Fibroblast of lung (primary cell): ENCODE results near the gene NEFH. TPM values are rescaled to one million over a fixed set of nuclear protein-coding genes. Genes with fewer than 3 reads are reported as not detected.

Source experiments
- DNase-seq, 2 donors: peaks; one replicate each; pipeline versions ENCODE4 v3.0.0 to v3.0.0-alpha.2; 2010; ENCODE audit warnings: low read depth in 2 of 2
- H2AFZ ChIP-seq: 2 replicates; pipeline ENCODE4 v1.5.1; 2012; ENCODE audit warnings: low read length, control low read depth, inconsistent platforms
- H3K27ac ChIP-seq: 2 replicates; pipeline ENCODE4 v1.5.1; 2011; ENCODE audit warnings: low read length, control low read depth; ENCODE audit not compliant: insufficient read depth
- H3K27me3 ChIP-seq: 2 replicates; pipeline ENCODE4 v1.5.1; 2011; ENCODE audit warnings: mild to moderate bottlenecking, low read length; ENCODE audit not compliant: control insufficient read depth, insufficient read depth
- H3K36me3 ChIP-seq: 2 replicates; pipeline ENCODE4 v1.5.1; 2011; ENCODE audit warnings: low read length; ENCODE audit not compliant: control insufficient read depth, insufficient read depth
- H3K4me1 ChIP-seq: 2 replicates; pipeline ENCODE4 v1.5.1; 2011; ENCODE audit warnings: low read length; ENCODE audit not compliant: control insufficient read depth, insufficient read depth; ENCODE audit errors: extremely low read depth
- H3K4me2 ChIP-seq: 2 replicates; pipeline ENCODE4 v1.5.1; 2011; ENCODE audit warnings: low read length, control low read depth; ENCODE audit not compliant: insufficient read depth; ENCODE audit errors: extremely low read depth
- H3K4me3 ChIP-seq, 4 experiments: fragments of 200-600 bp in 1 of 4; sonication (generic) in 1 of 4; replicated peaks in 1 of 4; 2 replicates each; pipeline ENCODE4 v1.5.1; 2011 to 2016; ENCODE audit warnings: low read length in 4 of 4, low read depth in 3 of 4, mild to moderate bottlenecking in 3 of 4, control low read depth in 2 of 4, inconsistent platforms in 1 of 4, mixed read lengths in 1 of 4; ENCODE audit not compliant: insufficient read depth in 1 of 4; ENCODE audit errors: control extremely low read depth in 1 of 4
- H3K79me2 ChIP-seq: 2 replicates; pipeline ENCODE4 v1.5.1; 2012; ENCODE audit warnings: mild to moderate bottlenecking, low read length, inconsistent platforms; ENCODE audit not compliant: control insufficient read depth, insufficient read depth
- H3K9ac ChIP-seq: 2 replicates; pipeline ENCODE4 v1.5.1; 2011; ENCODE audit warnings: mild to moderate bottlenecking, low read length, control low read depth; ENCODE audit not compliant: insufficient read depth
- H3K9me3 ChIP-seq: 2 replicates; pipeline ENCODE4 v1.5.1; 2012; ENCODE audit warnings: low read depth, low read length; ENCODE audit not compliant: control insufficient read depth, insufficient read depth
- H4K20me1 ChIP-seq: 2 replicates; pipeline ENCODE4 v1.5.1; 2011; ENCODE audit warnings: low read length; ENCODE audit not compliant: control insufficient read depth, insufficient read depth; ENCODE audit errors: extremely low read depth
- CTCF ChIP-seq, 2 donors: IDR thresholded peaks in 1 of 2; conservative IDR thresholded peaks in 1 of 2; 1 replicate in 1 of 2; 2 replicates in 1 of 2; pipeline ENCODE4 v1.5.1; 2011 to 2012; ENCODE audit warnings: low read length in 2 of 2, control low read depth in 1 of 2, inconsistent platforms in 1 of 2, low read depth in 1 of 2, mild to moderate bottlenecking in 1 of 2
- EZH2 ChIP-seq: IDR thresholded peaks from 2 replicates; pipeline ENCODE4 v1.5.1; 2012; ENCODE audit warnings: low read length, control low read depth, mild to moderate bottlenecking; ENCODE audit errors: missing control alignments
- polyA plus RNA-seq, 2 donors: library from polyadenylated mRNA; depleted of rRNA in 1 of 2; stranded (reverse) in 1 of 2; unstranded in 1 of 2; fragments of >200 nt; gene quantifications; 2 replicates each; pipeline ENCODE4 v1.2.1, GENCODE V29; 2011 to 2012; ENCODE audit warnings: missing spikeins in 1 of 2
- total RNA-seq: library from RNA; depleted of rRNA; stranded (reverse); fragments of >200 nt; gene quantifications from 2 replicates; pipeline ENCODE4 v1.2.1, GENCODE V29; 2014

Gene NEFH
- total and polyA plus RNA-seq, 2 donors (not counting 1 experiment from before 2014, with no cell fraction given) = 0.17 to 0.37 TPM

- H4K20me1 ChIP-seq = no peaks in the 10 kb centered on the region
- DNase-seq = no peak
- no peak overlapping the region for H3K4me3 ChIP-seq
- H3K79me2 ChIP-seq = no peaks in the 10 kb centered on the region
- H3K27me3 ChIP-seq = no peaks in the 10 kb centered on the region
- no peak overlapping the region for H3K27ac ChIP-seq
- H3K4me2 ChIP-seq = no peak overlapping the region
- H3K9ac ChIP-seq = no peak overlapping the region
- H3K4me1 ChIP-seq = no peaks in the 10 kb centered on the region
- H3K9me3 ChIP-seq = no peaks in the 10 kb centered on the region
- no peak for TF ChIP-seq CTCF (conservative IDR thresholded peaks at IDR 0.05 in 1 of 2, IDR thresholded peaks at IDR 0.05 in 1 of 2; ENCODE audit: low read depth in 1 of 2, low read length in 2 of 2)
- TF ChIP-seq EZH2 = no peak
- no peaks in the 10 kb centered on the region for H3K36me3 ChIP-seq
- H2AFZ ChIP-seq = no peak overlapping the region
These were observed 37.0 kb upstream of the NEFH start for GRCh38 chr22:29442976-29443375.

GRCh38 chr22:29443452-29443851 is 36.6 kb upstream of the NEFH start:
- Histone ChIP-seq H2AFZ (no peak overlapping the region), H3K27me3 (no peaks in the 10 kb centered on the region), H3K27ac (no peak overlapping the region), H3K9me3 (no peaks in the 10 kb centered on the region), H3K79me2 (no peaks in the 10 kb centered on the region), H3K9ac (no peak overlapping the region), H3K36me3 (no peaks in the 10 kb centered on the region), H3K4me3 (no peak overlapping the region), H3K4me1 (no peaks in the 10 kb centered on the region), H4K20me1 (no peaks in the 10 kb centered on the region), H3K4me2 (no peak overlapping the region)
- no peak for DNase-seq
- no peak for TF ChIP-seq EZH2
- no peak for TF ChIP-seq CTCF (conservative IDR thresholded peaks at IDR 0.05 in 1 of 2, IDR thresholded peaks at IDR 0.05 in 1 of 2; ENCODE audit: low read depth in 1 of 2, low read length in 2 of 2)

GRCh38 chr22:29443861-29444792 is 35.9 kb upstream of the NEFH start:
- H3K79me2 ChIP-seq = no peaks in the 10 kb centered on the region
- H3K4me2 ChIP-seq = no peak overlapping the region
- no peak overlapping the region for H3K4me3 ChIP-seq
- H3K36me3 ChIP-seq = no peaks in the 10 kb centered on the region
- DNase-seq = no peak
- no peaks in the 10 kb centered on the region for H3K4me1 ChIP-seq
- no peak overlapping the region for H2AFZ ChIP-seq
- no peaks in the 10 kb centered on the region for H3K9me3 ChIP-seq
- H3K27me3 ChIP-seq = no peaks in the 10 kb centered on the region
- H3K27ac ChIP-seq = no peak overlapping the region
- no peak overlapping the region for H3K9ac ChIP-seq
- no peaks in the 10 kb centered on the region for H4K20me1 ChIP-seq
- TF ChIP-seq CTCF (conservative IDR thresholded peaks at IDR 0.05 in 1 of 2, IDR thresholded peaks at IDR 0.05 in 1 of 2; ENCODE audit: low read depth in 1 of 2, low read length in 2 of 2) (no peak), EZH2 (no peak)
